Pons (tissue), 1 donor: ENCODE results near the gene MRPL48.
A peak's percentile ranks its signal among the peaks of the same experiment; 100 is the strongest.
"Not testable (repeated sequence)": the region's sequence is repeated elsewhere in the genome, so short reads cannot be mapped to it uniquely, and the experiment has no call there.

Experiments
- DNase-seq: peaks from one replicate; pipeline ENCODE4 v3.0.0-alpha.2; 2016; ENCODE audit warnings: low spot score

Gene MRPL48

GRCh38 chr11:73779084-73779902 lies 8.4 kb upstream of the MRPL48 start:
- DNase-seq = peak; percentile 99

- DNase-seq = no peak
Observed at GRCh38 chr11:73781303-73781702, 6.4 kb upstream of the MRPL48 start.

GRCh38 chr11:73783483-73784020 lies 4.1 kb upstream of the MRPL48 start:
- DNase-seq = no peak

- DNase-seq = no peak
Observed at GRCh38 chr11:73784080-73784634, 3.5 kb upstream of the MRPL48 start.

- no peak for DNase-seq
Observed at GRCh38 chr11:73784734-73785133, 2.9 kb upstream of the MRPL48 start.

- not testable (repeated sequence) for DNase-seq
Observed at GRCh38 chr11:73785467-73785866, 2.2 kb upstream of the MRPL48 start.

- DNase-seq = no peak
Observed at GRCh38 chr11:73787051-73787642, 527 bp upstream of the MRPL48 start.

- DNase-seq = no peak
Observed at GRCh38 chr11:73789279-73789670, 1.6 kb downstream of the MRPL48 start.

- no peak for DNase-seq
Observed at GRCh38 chr11:73792584-73792983, 4.9 kb downstream of the MRPL48 start.

- DNase-seq = peak; percentile 88
Observed at GRCh38 chr11:73795925-73796632, 8.4 kb downstream of the MRPL48 start.

- DNase-seq = peak; percentile 51
Observed at GRCh38 chr11:73797457-73797856, 9.8 kb downstream of the MRPL48 start.

GRCh38 chr11:73800276-73800806 lies 12.7 kb downstream of the MRPL48 start:
- DNase-seq = no peak

- no peak for DNase-seq
Observed at GRCh38 chr11:73801136-73801535, 13.5 kb downstream of the MRPL48 start.

- no peak for DNase-seq
Observed at GRCh38 chr11:73804712-73805111, 17.0 kb downstream of the MRPL48 start.

- no peak for DNase-seq
Observed at GRCh38 chr11:73808052-73808451, 20.4 kb downstream of the MRPL48 start.

GRCh38 chr11:73810637-73811036 lies 23.0 kb downstream of the MRPL48 start:
- DNase-seq = no peak

- DNase-seq = no peak
Observed at GRCh38 chr11:73812234-73812633, 24.6 kb downstream of the MRPL48 start.

GRCh38 chr11:73814812-73815211 lies 27.1 kb downstream of the MRPL48 start:
- no peak for DNase-seq

GRCh38 chr11:73818846-73819245 lies 31.2 kb downstream of the MRPL48 start:
- DNase-seq = no peak

- no peak for DNase-seq
Observed at GRCh38 chr11:73830261-73830660, 42.6 kb downstream of the MRPL48 start.

GRCh38 chr11:73833067-73833466 lies 45.4 kb downstream of the MRPL48 start:
- DNase-seq = no peak

- peak; percentile 62 for DNase-seq
Observed at GRCh38 chr11:73838443-73839122, 50.9 kb downstream of the MRPL48 start.
